ENCODE results near the gene PGM2. TPM values are rescaled to one million over a fixed set of nuclear protein-coding genes. Genes with fewer than 3 reads are reported as not detected.

Gene PGM2
- polyA plus RNA-seq, 1 donor from 2014 or later, result 9.3 TPM

GRCh38 chr4:37788819-37789218, 37.7 kb upstream of the PGM2 start:
- no peaks in the 10 kb centered on the region for H3K79me2 ChIP-seq (replicated peaks; ENCODE audit: insufficient read depth, low read length)
- H3K27ac ChIP-seq (ENCODE audit: low read length), result no peak overlapping the region
- no peak overlapping the region for H3K4me2 ChIP-seq (ENCODE audit: low read length)
- H4K20me1 ChIP-seq (ENCODE audit: insufficient read depth), result no peaks in the 10 kb centered on the region
- no peaks in the 10 kb centered on the region for H3K27me3 ChIP-seq (ENCODE audit: insufficient read depth, low read depth, low read length)
- no peaks in the 10 kb centered on the region for H3K36me3 ChIP-seq (ENCODE audit: insufficient read depth, low read length)
- H3K4me3 ChIP-seq (ENCODE audit: low read length), result no peak overlapping the region
- no peak overlapping the region for H2AFZ ChIP-seq (ENCODE audit: low read depth, low read length)
- no peaks in the 10 kb centered on the region for H3K9me3 ChIP-seq (ENCODE audit: low read length)
- H3K9ac ChIP-seq (ENCODE audit: low read length), result no peak overlapping the region
- no peaks in the 10 kb centered on the region for H3K9me2 ChIP-seq (ENCODE audit: insufficient read depth, low read length)
- TF ChIP-seq POLR2AphosphoS5 (IDR thresholded peaks at IDR 0.05), result no peak
- no peak for TF ChIP-seq EP300 (conservative IDR thresholded peaks at IDR 0.05; ENCODE audit: poor library complexity, severe bottlenecking)
- no peaks in the 10 kb centered on the region for H3F3A ChIP-seq (ENCODE audit: insufficient read depth, low read length, poor library complexity, severe bottlenecking)

GRCh38 chr4:37792241-37792640, 34.2 kb upstream of the PGM2 start:
- Histone ChIP-seq H3K27me3 (ENCODE audit: insufficient read depth, low read depth, low read length) (no peaks in the 10 kb centered on the region), H3F3A (ENCODE audit: insufficient read depth, low read length, poor library complexity, severe bottlenecking) (no peaks in the 10 kb centered on the region), H3K27ac (ENCODE audit: low read length) (no peak overlapping the region), H3K9me2 (ENCODE audit: insufficient read depth, low read length) (no peaks in the 10 kb centered on the region), H3K36me3 (ENCODE audit: insufficient read depth, low read length) (no peaks in the 10 kb centered on the region), H2AFZ (ENCODE audit: low read depth, low read length) (no peak overlapping the region), H3K4me2 (ENCODE audit: low read length) (no peak overlapping the region), H3K4me3 (ENCODE audit: low read length) (no peak overlapping the region), H3K9me3 (ENCODE audit: low read length) (no peaks in the 10 kb centered on the region), H3K79me2 (replicated peaks; ENCODE audit: insufficient read depth, low read length) (no peaks in the 10 kb centered on the region), H3K9ac (ENCODE audit: low read length) (no peak overlapping the region), H4K20me1 (ENCODE audit: insufficient read depth) (no peaks in the 10 kb centered on the region)
- TF ChIP-seq EP300 (conservative IDR thresholded peaks at IDR 0.05; ENCODE audit: poor library complexity, severe bottlenecking) (no peak), RAD21 (conservative IDR thresholded peaks at IDR 0.05) (no peak), REST (IDR thresholded peaks at IDR 0.05; ENCODE audit: borderline replicate concordance) (no peak), POLR2AphosphoS5 (IDR thresholded peaks at IDR 0.05) (no peak), MXI1 (conservative IDR thresholded peaks at IDR 0.05; ENCODE audit: poor library complexity, severe bottlenecking) (no peak), SMC3 (conservative IDR thresholded peaks at IDR 0.05; ENCODE audit: poor library complexity) (no peak), TAF1 (IDR thresholded peaks at IDR 0.05; ENCODE audit: low read depth) (no peak), EZH2 (IDR thresholded peaks at IDR 0.05; ENCODE audit: borderline replicate concordance, insufficient read depth, low read length, poor library complexity, severe bottlenecking) (no peak), CTCF (IDR thresholded peaks at IDR 0.05; ENCODE audit: poor library complexity, severe bottlenecking) (no peak)

GRCh38 chr4:37793562-37793961, 32.9 kb upstream of the PGM2 start:
- H3K27me3 ChIP-seq (ENCODE audit: insufficient read depth, low read depth, low read length), result no peaks in the 10 kb centered on the region
- H3F3A ChIP-seq (ENCODE audit: insufficient read depth, low read length, poor library complexity, severe bottlenecking), result no peaks in the 10 kb centered on the region
- H3K9me2 ChIP-seq (ENCODE audit: insufficient read depth, low read length), result no peaks in the 10 kb centered on the region
- no peak overlapping the region for H2AFZ ChIP-seq (ENCODE audit: low read depth, low read length)
- no peaks in the 10 kb centered on the region for H3K79me2 ChIP-seq (replicated peaks; ENCODE audit: insufficient read depth, low read length)
- no peak overlapping the region for H3K4me2 ChIP-seq (ENCODE audit: low read length)
- no peak overlapping the region for H3K9ac ChIP-seq (ENCODE audit: low read length)
- H3K9me3 ChIP-seq (ENCODE audit: low read length), result no peaks in the 10 kb centered on the region
- H3K36me3 ChIP-seq (ENCODE audit: insufficient read depth, low read length), result no peaks in the 10 kb centered on the region
- H3K4me3 ChIP-seq (ENCODE audit: low read length), result no peak overlapping the region
- no peak overlapping the region for H3K27ac ChIP-seq (ENCODE audit: low read length)
- no peaks in the 10 kb centered on the region for H4K20me1 ChIP-seq (ENCODE audit: insufficient read depth)
- no peak for TF ChIP-seq RAD21 (conservative IDR thresholded peaks at IDR 0.05)
- no peak for TF ChIP-seq MXI1 (conservative IDR thresholded peaks at IDR 0.05; ENCODE audit: poor library complexity, severe bottlenecking)
- TF ChIP-seq POLR2AphosphoS5 (IDR thresholded peaks at IDR 0.05), result no peak
- TF ChIP-seq TAF1 (IDR thresholded peaks at IDR 0.05; ENCODE audit: low read depth), result no peak
- TF ChIP-seq SMC3 (conservative IDR thresholded peaks at IDR 0.05; ENCODE audit: poor library complexity), result no peak
- TF ChIP-seq EP300 (conservative IDR thresholded peaks at IDR 0.05; ENCODE audit: poor library complexity, severe bottlenecking), result no peak
- no peak for TF ChIP-seq CTCF (IDR thresholded peaks at IDR 0.05; ENCODE audit: poor library complexity, severe bottlenecking)
- TF ChIP-seq EZH2 (IDR thresholded peaks at IDR 0.05; ENCODE audit: borderline replicate concordance, insufficient read depth, low read length, poor library complexity, severe bottlenecking), result no peak
